Renal pelvis (tissue), 4 donors: ENCODE measurements around the gene PBX1. TPM values are rescaled to one million over a fixed set of nuclear protein-coding genes. Genes with fewer than 3 reads are reported as not detected.

Experiments used
- DNase-seq: peaks from one replicate; pipeline ENCODE4 v3.0.0-alpha.2; 2013
- polyA plus RNA-seq, 3 donors: library from polyadenylated mRNA; unstranded; fragments of 120-200 nt; gene quantifications; one replicate each; pipeline ENCODE4 v1.2.1, GENCODE V29; 2013; ENCODE audit not compliant: insufficient read length in 3 of 3

PBX1 gene
- polyA plus RNA-seq, 3 donors: 139 to 152 (median 140) TPM

GRCh38 chr1:164746632-164747031 lies 187.6 kb downstream of the PBX1 start:
- DNase-seq: no peak

GRCh38 chr1:164748253-164748899 lies 189.4 kb downstream of the PBX1 start:
- no peak for DNase-seq

- DNase-seq: no peak
These were observed 194.6 kb downstream of the PBX1 start for GRCh38 chr1:164753521-164754077.

GRCh38 chr1:164754088-164754600 lies 195.2 kb downstream of the PBX1 start:
- no peak for DNase-seq

- no peak for DNase-seq
These were observed 196.7 kb downstream of the PBX1 start for GRCh38 chr1:164755690-164756089.

- DNase-seq: no peak
These were observed 197.8 kb downstream of the PBX1 start for GRCh38 chr1:164756741-164757140.

GRCh38 chr1:164757625-164758024 lies 198.6 kb downstream of the PBX1 start:
- no peak for DNase-seq

GRCh38 chr1:164759144-164759920 lies 200.3 kb downstream of the PBX1 start:
- no peak for DNase-seq

- DNase-seq: no peak
These were observed 201.0 kb downstream of the PBX1 start for GRCh38 chr1:164759979-164760469.

GRCh38 chr1:164760569-164760968 lies 201.6 kb downstream of the PBX1 start:
- DNase-seq: no peak

GRCh38 chr1:164761009-164761408 lies 202.0 kb downstream of the PBX1 start:
- DNase-seq: no peak

GRCh38 chr1:164763098-164763497 lies 204.1 kb downstream of the PBX1 start:
- no peak for DNase-seq

- DNase-seq: no peak
These were observed 205.3 kb downstream of the PBX1 start for GRCh38 chr1:164764333-164764732.

- no peak for DNase-seq
These were observed 206.6 kb downstream of the PBX1 start for GRCh38 chr1:164765557-164765956.

- DNase-seq: no peak
These were observed 207.2 kb downstream of the PBX1 start for GRCh38 chr1:164765992-164766720.

GRCh38 chr1:164767752-164768402 lies 208.9 kb downstream of the PBX1 start:
- no peak for DNase-seq

- DNase-seq: no peak
These were observed 209.6 kb downstream of the PBX1 start for GRCh38 chr1:164768619-164769018.

GRCh38 chr1:164769486-164770130 lies 210.6 kb downstream of the PBX1 start:
- DNase-seq: no peak

- DNase-seq: no peak
These were observed 211.1 kb downstream of the PBX1 start for GRCh38 chr1:164770131-164770529.

- DNase-seq: no peak
These were observed 212.1 kb downstream of the PBX1 start for GRCh38 chr1:164771041-164771618.
